ENCODE measurements around the gene ZBTB7C. TPM values are rescaled to one million over a fixed set of nuclear protein-coding genes. Genes with fewer than 3 reads are reported as not detected.

Gene ZBTB7C
- total RNA-seq, 1 experiment from 2014 or later: 0.18 TPM

DNA sequence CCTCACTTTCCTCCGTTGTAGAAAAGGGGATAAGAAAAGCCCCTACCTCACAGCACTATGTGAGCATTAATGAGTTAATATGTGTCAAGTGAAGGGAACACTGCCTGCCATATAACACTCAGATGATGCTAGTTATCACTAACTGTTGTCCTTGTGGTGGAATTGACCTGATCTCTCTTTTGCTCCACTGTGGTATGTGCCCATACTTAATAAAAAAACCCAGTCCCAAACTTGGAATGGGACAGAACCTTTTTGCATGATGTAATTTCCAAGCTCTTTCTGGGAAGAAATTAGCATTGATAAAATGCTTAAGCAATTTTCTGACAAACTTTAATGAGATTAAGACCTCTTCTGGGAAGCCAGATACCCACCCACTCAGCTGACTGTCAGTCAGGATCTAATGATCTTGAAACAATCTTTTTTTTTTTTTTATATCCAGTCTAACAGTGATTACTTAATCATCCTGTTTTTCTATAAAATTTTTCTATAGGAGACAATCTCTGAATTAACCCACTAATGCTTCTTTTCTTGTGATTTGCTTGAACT lies 158.7 kb downstream of the ZBTB7C start:
- Mint-ChIP-seq H3K4me3 (ENCODE audit: unreplicated experiment) (no peak overlapping the region), H3K27ac (ENCODE audit: unreplicated experiment) (no peak overlapping the region), H3K27me3 (ENCODE audit: insufficient read depth, unreplicated experiment) (peaks cover 7% of the 10 kb centered on the region), H3K4me1 (ENCODE audit: low read depth, unreplicated experiment) (no peaks in the 10 kb centered on the region), H3K36me3 (ENCODE audit: insufficient read depth, unreplicated experiment) (no peaks in the 10 kb centered on the region), H3K9me3 (ENCODE audit: unreplicated experiment) (no peaks in the 10 kb centered on the region)
- Histone ChIP-seq H3K9me3 (no peaks in the 10 kb centered on the region), H3K36me3 (ENCODE audit: control insufficient read depth, insufficient read depth, low read length) (no peaks in the 10 kb centered on the region), H3K4me1 (no peaks in the 10 kb centered on the region), H3K4me3 (ENCODE audit: low read depth, low read length) (no peak overlapping the region), H3K27me3 (replicated peaks; ENCODE audit: control insufficient read depth, insufficient read depth, low read length) (no peaks in the 10 kb centered on the region)
- ChIA-PET POLR2A (no interaction called here), CTCF (no interaction called here)
- no peak for DNase-seq
- TF ChIP-seq, protein P1, sequence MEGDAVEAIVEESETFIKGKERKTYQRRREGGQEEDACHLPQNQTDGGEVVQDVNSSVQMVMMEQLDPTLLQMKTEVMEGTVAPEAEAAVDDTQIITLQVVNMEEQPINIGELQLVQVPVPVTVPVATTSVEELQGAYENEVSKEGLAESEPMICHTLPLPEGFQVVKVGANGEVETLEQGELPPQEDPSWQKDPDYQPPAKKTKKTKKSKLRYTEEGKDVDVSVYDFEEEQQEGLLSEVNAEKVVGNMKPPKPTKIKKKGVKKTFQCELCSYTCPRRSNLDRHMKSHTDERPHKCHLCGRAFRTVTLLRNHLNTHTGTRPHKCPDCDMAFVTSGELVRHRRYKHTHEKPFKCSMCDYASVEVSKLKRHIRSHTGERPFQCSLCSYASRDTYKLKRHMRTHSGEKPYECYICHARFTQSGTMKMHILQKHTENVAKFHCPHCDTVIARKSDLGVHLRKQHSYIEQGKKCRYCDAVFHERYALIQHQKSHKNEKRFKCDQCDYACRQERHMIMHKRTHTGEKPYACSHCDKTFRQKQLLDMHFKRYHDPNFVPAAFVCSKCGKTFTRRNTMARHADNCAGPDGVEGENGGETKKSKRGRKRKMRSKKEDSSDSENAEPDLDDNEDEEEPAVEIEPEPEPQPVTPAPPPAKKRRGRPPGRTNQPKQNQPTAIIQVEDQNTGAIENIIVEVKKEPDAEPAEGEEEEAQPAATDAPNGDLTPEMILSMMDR (IDR thresholded peaks at IDR 0.05; ENCODE audit: insufficient read depth in 1 of 2, low read depth in 1 of 2, low read length in 1 of 2, severe bottlenecking in 1 of 2, unreplicated experiment in 1 of 2): no peak
- BruUV-seq (replicated peaks): no TSS peak
- intact Hi-C loops (cut with micrococcal nuclease; ENCODE audit: unreplicated experiment): no loop called here

DNA sequence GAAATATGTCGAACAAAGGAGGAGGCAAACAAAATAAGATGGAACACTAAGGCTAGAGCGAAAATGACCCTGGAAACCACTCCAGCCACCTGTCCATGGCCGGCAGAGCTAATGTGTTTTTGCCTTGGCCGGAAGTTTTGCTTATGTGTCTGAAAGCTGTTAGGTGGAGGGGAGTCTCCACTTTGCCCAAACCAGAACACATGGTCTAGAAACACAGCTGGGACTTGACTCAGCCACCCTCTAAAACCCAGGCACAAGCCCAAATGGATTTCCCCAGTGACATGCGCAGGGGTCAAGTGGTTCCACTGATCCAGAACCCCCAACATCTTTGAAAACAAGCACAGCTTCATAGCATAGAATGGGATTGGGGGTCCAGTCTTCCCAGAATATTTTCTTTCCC lies 159.3 kb downstream of the ZBTB7C start:
- CTCF ChIA-PET: no interaction called here
- no peaks in the 10 kb centered on the region for H3K27me3 ChIP-seq (replicated peaks; ENCODE audit: control insufficient read depth, insufficient read depth, low read length)
- no peak overlapping the region for H3K4me3 Mint-ChIP-seq (ENCODE audit: unreplicated experiment)
- no peaks in the 10 kb centered on the region for H3K36me3 ChIP-seq (ENCODE audit: control insufficient read depth, insufficient read depth, low read length)
- POLR2A ChIA-PET: no interaction called here
- H3K4me1 ChIP-seq: no peaks in the 10 kb centered on the region
- no peak overlapping the region for H3K4me3 ChIP-seq (ENCODE audit: low read depth, low read length)
- TF ChIP-seq, protein P1 (IDR thresholded peaks at IDR 0.05; ENCODE audit: insufficient read depth in 1 of 2, low read depth in 1 of 2, low read length in 1 of 2, severe bottlenecking in 1 of 2, unreplicated experiment in 1 of 2): no peak
- BruUV-seq (replicated peaks): no TSS peak
- no peaks in the 10 kb centered on the region for H3K9me3 ChIP-seq
- H3K36me3 Mint-ChIP-seq (ENCODE audit: insufficient read depth, unreplicated experiment): no peaks in the 10 kb centered on the region
- no peaks in the 10 kb centered on the region for H3K4me1 Mint-ChIP-seq (ENCODE audit: low read depth, unreplicated experiment)
- no peaks in the 10 kb centered on the region for H3K9me3 Mint-ChIP-seq (ENCODE audit: unreplicated experiment)
- intact Hi-C loops (cut with micrococcal nuclease; ENCODE audit: unreplicated experiment): no loop called here
- peaks cover 7% of the 10 kb centered on the region for H3K27me3 Mint-ChIP-seq (ENCODE audit: insufficient read depth, unreplicated experiment)
- no peak overlapping the region for H3K27ac Mint-ChIP-seq (ENCODE audit: unreplicated experiment)
- DNase-seq: no peak

DNA sequence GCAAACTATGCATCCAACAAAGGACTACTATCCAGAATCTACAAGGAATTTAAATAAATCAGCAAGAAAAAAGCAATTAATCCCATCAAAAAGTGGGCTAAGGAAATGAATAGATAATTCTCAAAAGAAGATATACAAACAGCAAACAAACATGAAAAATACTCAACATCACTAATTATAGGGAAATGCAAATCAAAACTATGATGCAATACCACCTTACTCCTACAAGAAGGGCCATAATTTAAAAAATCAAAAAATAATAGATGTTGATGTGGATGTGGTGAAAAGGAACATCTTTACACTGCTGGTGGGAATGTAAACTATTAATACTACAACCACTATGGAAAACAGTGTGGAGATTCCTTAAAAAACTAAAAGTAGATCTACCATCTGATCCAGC lies 164.7 kb downstream of the ZBTB7C start:
- H3K4me3 Mint-ChIP-seq (ENCODE audit: unreplicated experiment): no peak overlapping the region
- peaks cover 7% of the 10 kb centered on the region for H3K27me3 Mint-ChIP-seq (ENCODE audit: insufficient read depth, unreplicated experiment)
- no TSS peak for BruUV-seq (replicated peaks)
- no peaks in the 10 kb centered on the region for H3K36me3 Mint-ChIP-seq (ENCODE audit: insufficient read depth, unreplicated experiment)
- no peaks in the 10 kb centered on the region for H3K4me1 Mint-ChIP-seq (ENCODE audit: low read depth, unreplicated experiment)
- TF ChIP-seq, protein P1 (IDR thresholded peaks at IDR 0.05; ENCODE audit: insufficient read depth in 1 of 2, low read depth in 1 of 2, low read length in 1 of 2, severe bottlenecking in 1 of 2, unreplicated experiment in 1 of 2): no peak
- DNase-seq: no peak
- no peak overlapping the region for H3K27ac Mint-ChIP-seq (ENCODE audit: unreplicated experiment)
- Histone ChIP-seq H3K27me3 (replicated peaks; ENCODE audit: control insufficient read depth, insufficient read depth, low read length) (no peaks in the 10 kb centered on the region), H3K9me3 (no peaks in the 10 kb centered on the region), H3K4me3 (ENCODE audit: low read depth, low read length) (no peak overlapping the region), H3K36me3 (ENCODE audit: control insufficient read depth, insufficient read depth, low read length) (no peaks in the 10 kb centered on the region), H3K4me1 (no peaks in the 10 kb centered on the region)
- intact Hi-C loops (cut with micrococcal nuclease; ENCODE audit: unreplicated experiment): no loop called here
- CTCF ChIA-PET: no interaction called here
- no peaks in the 10 kb centered on the region for H3K9me3 Mint-ChIP-seq (ENCODE audit: unreplicated experiment)
- POLR2A ChIA-PET: no interaction called here
